OCI-LY3 (cell line): ENCODE measurements around the gene BIRC7.

Experiments
- CTCF ChIP-seq: fragments of 200-600, 300-600 bp; sonication (generic); IDR thresholded peaks from 2 replicates; pipeline ENCODE4 v1.5.1; 2014; ENCODE audit warnings: antibody characterized with exemption, low read length, low read depth
- EZH2phosphoT487 ChIP-seq: fragments of 200-600 bp; shearing (Covaris generic); IDR thresholded peaks from 2 replicates; pipeline ENCODE4 v1.6.1; 2018; ENCODE audit warnings: antibody characterized with exemption, mixed run types, low read depth

GRCh38 chr20:63206878-63207277, 28.8 kb upstream of the BIRC7 start:
- TF ChIP-seq CTCF (no peak), EZH2phosphoT487 (no peak)
